ENCODE results near the gene SLAMF6.
"Not testable (repeated sequence)": the region's sequence is repeated elsewhere in the genome, so short reads cannot be mapped to it uniquely, and the experiment has no call there.

SLAMF6 gene

GRCh38 chr1:160565564-160565963 lies 42.5 kb upstream of the SLAMF6 start:
- Histone ChIP-seq H3K4me1 (ENCODE audit: control insufficient read depth in 1 of 2, insufficient read depth in 1 of 2, low read depth in 1 of 2, low read length in 1 of 2) (peaks cover 0 to 9% of the 10 kb centered on the region in 2 experiments), H3K36me3 (no peaks in the 10 kb centered on the region), H3K27ac (no peak overlapping the region), H3K27me3 (no peaks in the 10 kb centered on the region), H3K9me3 (no peaks in the 10 kb centered on the region), H3K4me3 (ENCODE audit: low read depth in 1 of 2, low read length in 1 of 2) (no peak overlapping the region)
- TF ChIP-seq, protein P1, sequence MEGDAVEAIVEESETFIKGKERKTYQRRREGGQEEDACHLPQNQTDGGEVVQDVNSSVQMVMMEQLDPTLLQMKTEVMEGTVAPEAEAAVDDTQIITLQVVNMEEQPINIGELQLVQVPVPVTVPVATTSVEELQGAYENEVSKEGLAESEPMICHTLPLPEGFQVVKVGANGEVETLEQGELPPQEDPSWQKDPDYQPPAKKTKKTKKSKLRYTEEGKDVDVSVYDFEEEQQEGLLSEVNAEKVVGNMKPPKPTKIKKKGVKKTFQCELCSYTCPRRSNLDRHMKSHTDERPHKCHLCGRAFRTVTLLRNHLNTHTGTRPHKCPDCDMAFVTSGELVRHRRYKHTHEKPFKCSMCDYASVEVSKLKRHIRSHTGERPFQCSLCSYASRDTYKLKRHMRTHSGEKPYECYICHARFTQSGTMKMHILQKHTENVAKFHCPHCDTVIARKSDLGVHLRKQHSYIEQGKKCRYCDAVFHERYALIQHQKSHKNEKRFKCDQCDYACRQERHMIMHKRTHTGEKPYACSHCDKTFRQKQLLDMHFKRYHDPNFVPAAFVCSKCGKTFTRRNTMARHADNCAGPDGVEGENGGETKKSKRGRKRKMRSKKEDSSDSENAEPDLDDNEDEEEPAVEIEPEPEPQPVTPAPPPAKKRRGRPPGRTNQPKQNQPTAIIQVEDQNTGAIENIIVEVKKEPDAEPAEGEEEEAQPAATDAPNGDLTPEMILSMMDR (IDR thresholded peaks at IDR 0.05) = no peak

DNA sequence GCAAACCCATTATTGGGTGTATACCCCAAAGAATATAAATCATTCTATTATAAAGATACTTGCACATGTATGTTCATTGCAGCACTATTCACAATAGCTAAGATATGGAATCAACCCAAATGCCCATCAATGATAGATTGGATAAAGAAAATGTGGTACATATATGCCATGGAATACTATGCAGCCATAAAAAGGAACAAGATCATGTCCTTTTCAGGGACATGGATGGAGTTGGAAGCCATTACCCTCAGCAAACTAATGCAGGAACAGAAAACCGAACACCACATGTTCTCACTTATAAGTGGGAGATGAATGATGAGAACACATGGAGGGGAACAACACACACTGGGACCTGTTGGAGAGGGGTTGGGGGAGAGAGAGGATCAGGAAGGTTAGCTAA lies 40.2 kb upstream of the SLAMF6 start:
- not testable (repeated sequence) for H3K9me3 ChIP-seq; H3K4me3 ChIP-seq (ENCODE audit: low read depth in 1 of 2, low read length in 1 of 2); H3K4me1 ChIP-seq (ENCODE audit: control insufficient read depth in 1 of 2, insufficient read depth in 1 of 2, low read depth in 1 of 2, low read length in 1 of 2); H3K27me3 ChIP-seq; H3K36me3 ChIP-seq; H3K27ac ChIP-seq

DNA sequence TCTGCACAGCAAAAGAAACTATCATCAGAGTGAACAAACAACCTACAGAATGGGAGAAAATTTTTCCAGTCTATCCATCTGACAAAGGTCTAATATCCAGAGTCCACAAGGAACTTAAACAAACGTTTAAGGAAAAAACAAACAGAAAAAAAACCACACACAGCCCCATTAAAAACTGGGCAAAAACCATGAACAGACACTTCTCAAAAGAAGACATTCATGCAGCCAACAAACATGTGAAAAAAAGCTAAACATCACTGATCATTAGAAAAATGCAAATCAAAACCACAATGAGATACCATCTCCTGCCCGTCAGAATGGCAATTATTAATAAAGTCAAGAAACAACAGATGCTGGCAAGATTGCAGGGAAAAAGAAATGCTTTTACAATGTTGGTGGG lies 39.7 kb upstream of the SLAMF6 start:
- not testable (repeated sequence) for H3K4me1 ChIP-seq (ENCODE audit: control insufficient read depth in 1 of 2, insufficient read depth in 1 of 2, low read depth in 1 of 2, low read length in 1 of 2); H3K36me3 ChIP-seq; H3K4me3 ChIP-seq (ENCODE audit: low read depth in 1 of 2, low read length in 1 of 2); H3K9me3 ChIP-seq; H3K27ac ChIP-seq; H3K27me3 ChIP-seq

DNA sequence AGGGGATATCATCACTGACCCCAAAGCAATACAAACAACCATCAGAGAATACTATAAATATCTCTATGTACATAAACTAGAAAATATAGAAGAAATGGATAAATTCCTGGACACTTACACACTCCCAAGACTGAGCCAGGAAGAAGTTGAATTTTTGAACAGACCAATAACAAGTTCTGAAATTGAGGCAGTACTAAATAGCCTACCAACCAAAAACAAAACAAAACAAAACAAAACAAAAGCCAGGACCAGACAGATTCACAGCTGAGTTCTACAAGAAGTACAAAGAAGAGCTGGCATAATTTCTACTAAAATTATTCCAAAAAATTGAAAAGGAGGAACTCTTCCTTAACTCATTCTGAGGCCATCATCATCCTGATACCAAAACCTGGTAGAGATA lies 37.8 kb upstream of the SLAMF6 start:
- Histone ChIP-seq H3K4me1 (ENCODE audit: control insufficient read depth in 1 of 2, insufficient read depth in 1 of 2, low read depth in 1 of 2, low read length in 1 of 2) (no peaks in the 10 kb centered on the region), H3K27ac (no peak overlapping the region), H3K9me3 (no peaks in the 10 kb centered on the region), H3K27me3 (no peaks in the 10 kb centered on the region), H3K36me3 (no peaks in the 10 kb centered on the region), H3K4me3 (ENCODE audit: low read depth in 1 of 2, low read length in 1 of 2) (no peak overlapping the region)
- TF ChIP-seq, protein P1 (IDR thresholded peaks at IDR 0.05) = no peak

DNA sequence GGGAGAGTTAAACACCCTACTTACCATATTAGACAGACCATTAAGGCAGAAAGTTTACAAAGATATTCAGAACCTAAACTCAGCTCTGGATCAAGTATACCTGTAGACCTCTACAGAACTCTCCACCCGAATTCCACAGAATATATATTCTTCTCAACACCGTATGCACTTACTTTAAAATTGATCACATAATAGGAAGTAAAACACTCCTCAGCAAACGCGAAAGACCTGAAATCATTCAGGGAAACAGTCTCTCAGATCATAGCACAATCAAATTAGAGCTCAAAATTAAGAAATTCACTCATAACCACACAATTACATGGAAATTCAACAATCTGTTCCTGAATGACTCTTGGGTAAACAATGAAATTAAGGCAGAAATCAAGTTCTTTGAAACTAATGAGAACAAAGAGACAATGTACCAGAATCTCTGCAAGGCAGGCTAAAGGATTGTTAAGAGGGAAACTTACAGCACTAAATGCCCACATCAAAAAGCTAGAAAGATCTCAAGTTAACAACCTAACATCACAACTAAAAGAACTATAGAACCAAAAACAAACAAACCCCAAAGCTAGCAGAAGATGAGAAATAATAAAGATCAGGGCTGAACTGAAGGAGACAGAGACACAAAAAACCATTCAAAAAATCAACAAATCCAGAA lies 37.1 kb upstream of the SLAMF6 start:
- TF ChIP-seq, protein P1 (IDR thresholded peaks at IDR 0.05) = no peak
- no peaks in the 10 kb centered on the region for H3K4me1 ChIP-seq (ENCODE audit: control insufficient read depth in 1 of 2, insufficient read depth in 1 of 2, low read depth in 1 of 2, low read length in 1 of 2)
- no peaks in the 10 kb centered on the region for H3K27me3 ChIP-seq
- H3K36me3 ChIP-seq = no peaks in the 10 kb centered on the region
- H3K9me3 ChIP-seq = no peaks in the 10 kb centered on the region
- no peak overlapping the region for H3K27ac ChIP-seq
- H3K4me3 ChIP-seq (ENCODE audit: low read depth in 1 of 2, low read length in 1 of 2) = no peak overlapping the region

GRCh38 chr1:160559437-160559836 lies 36.4 kb upstream of the SLAMF6 start:
- not testable (repeated sequence) for H3K4me1 ChIP-seq (ENCODE audit: control insufficient read depth in 1 of 2, insufficient read depth in 1 of 2, low read depth in 1 of 2, low read length in 1 of 2); H3K27ac ChIP-seq; H3K36me3 ChIP-seq; H3K9me3 ChIP-seq; H3K4me3 ChIP-seq (ENCODE audit: low read depth in 1 of 2, low read length in 1 of 2); H3K27me3 ChIP-seq

- Histone ChIP-seq H3K4me1 (ENCODE audit: control insufficient read depth in 1 of 2, insufficient read depth in 1 of 2, low read depth in 1 of 2, low read length in 1 of 2) (no peaks in the 10 kb centered on the region), H3K4me3 (ENCODE audit: low read depth in 1 of 2, low read length in 1 of 2) (no peak overlapping the region), H3K27me3 (no peaks in the 10 kb centered on the region), H3K9me3 (no peaks in the 10 kb centered on the region), H3K27ac (no peak overlapping the region), H3K36me3 (no peaks in the 10 kb centered on the region)
- TF ChIP-seq, protein P1 (IDR thresholded peaks at IDR 0.05) = no peak
Measured at GRCh38 chr1:160558660-160559380, 35.8 kb upstream of the SLAMF6 start.
